ENCODE measurements around the gene DNASE1L1. TPM values are rescaled to one million over a fixed set of nuclear protein-coding genes. Genes with fewer than 3 reads are reported as not detected.
A peak's percentile ranks its signal among the peaks of the same experiment; 100 is the strongest.

The DNASE1L1 gene
- total and polyA plus RNA-seq, 2 of the 13 experiments (the other 11 are each of a cell fraction or from before 2014, with no cell fraction given), result 4.7 to 12.3 TPM

DNA sequence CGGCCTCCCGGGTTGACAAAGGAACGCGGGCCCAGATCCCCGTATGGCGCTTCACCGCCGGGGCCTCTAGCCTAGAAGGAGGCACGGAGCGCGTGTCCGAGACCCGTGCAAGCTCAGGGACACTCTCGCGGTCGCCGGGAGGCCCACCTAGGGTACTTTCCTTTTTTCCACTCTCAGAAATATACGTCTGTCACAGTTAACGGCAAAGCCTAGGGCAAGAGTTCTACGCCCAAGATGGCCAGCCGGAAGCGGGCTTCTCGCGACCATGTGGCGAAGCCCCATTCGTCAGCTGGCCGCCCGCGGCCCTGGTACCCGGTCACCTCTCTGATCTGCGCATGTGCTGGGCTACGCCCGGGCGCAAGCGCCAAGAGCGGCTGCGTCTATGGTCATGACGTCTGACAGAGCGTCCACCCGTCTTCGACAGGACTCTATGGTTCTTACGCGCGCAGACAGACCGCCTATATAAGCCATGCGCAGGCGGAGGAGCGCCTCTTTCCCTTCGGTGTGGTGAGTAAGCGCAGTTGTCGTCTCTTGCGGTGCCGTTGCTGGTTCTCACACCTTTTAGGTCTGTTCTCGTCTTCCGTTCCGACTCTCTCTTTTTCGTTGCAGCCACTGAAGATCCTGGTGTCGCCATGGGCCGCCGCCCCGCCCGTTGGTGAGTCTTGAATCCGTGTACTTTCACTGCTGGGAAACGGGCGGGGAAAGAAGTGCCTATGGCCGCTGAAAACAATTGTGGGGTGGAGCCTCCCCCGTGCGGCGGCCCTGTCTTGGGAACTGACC lies 11.0 kb downstream of the DNASE1L1 start, which contains the start of gene RPL10 (continued):
- TF ChIP-seq ZNF616 (CRISPR knock-in tag; IDR thresholded peaks at IDR 0.05; ENCODE audit: low read depth) (no peak), ZNF101 (CRISPR knock-in tag; IDR thresholded peaks at IDR 0.05; ENCODE audit: borderline replicate concordance, low read depth) (0 out of 2 replicates have a peak, but pooled peaks have one; percentile 8), TCF12 (IDR thresholded peaks at IDR 0.05) (no peak), TCF12 (CRISPR knock-in tag; IDR thresholded peaks at IDR 0.05) (0 out of 2 replicates have a peak, but pooled peaks have one; percentile 42), MTF1 (CRISPR knock-in tag; IDR thresholded peaks at IDR 0.05) (no peak), STAT5B (CRISPR knock-in tag; IDR thresholded peaks at IDR 0.05) (no peak), ZFP82 (CRISPR knock-in tag; IDR thresholded peaks at IDR 0.05; ENCODE audit: borderline replicate concordance) (no peak), ZNF713 (CRISPR knock-in tag; IDR thresholded peaks at IDR 0.05) (no peak), MZF1 (CRISPR knock-in tag; IDR thresholded peaks at IDR 0.05; ENCODE audit: borderline replicate concordance) (no peak), TAF1 (CRISPR knock-in tag; IDR thresholded peaks at IDR 0.05) (peak; percentile 95), ZSCAN30 (CRISPR knock-in tag; IDR thresholded peaks at IDR 0.05) (0 out of 2 replicates have a peak, but pooled peaks have one; percentile 24), NCOR1 (IDR thresholded peaks at IDR 0.05; ENCODE audit: borderline replicate concordance, low read length) (no peak), ZNF496 (CRISPR knock-in tag; IDR thresholded peaks at IDR 0.05; ENCODE audit: insufficient replicate concordance) (no peak), HDAC2 (CRISPR knock-in tag; IDR thresholded peaks at IDR 0.05) (no peak), ZNF557 (CRISPR knock-in tag; IDR thresholded peaks at IDR 0.05) (0 out of 2 replicates have a peak, but pooled peaks have one; percentile 43)
- TF ChIP-seq, protein P1, sequence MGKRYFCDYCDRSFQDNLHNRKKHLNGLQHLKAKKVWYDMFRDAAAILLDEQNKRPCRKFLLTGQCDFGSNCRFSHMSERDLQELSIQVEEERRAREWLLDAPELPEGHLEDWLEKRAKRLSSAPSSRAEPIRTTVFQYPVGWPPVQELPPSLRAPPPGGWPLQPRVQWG (CRISPR knock-in tag; IDR thresholded peaks at IDR 0.05; ENCODE audit: borderline replicate concordance, low read depth), result no peak
- TF ChIP-seq, protein P2, sequence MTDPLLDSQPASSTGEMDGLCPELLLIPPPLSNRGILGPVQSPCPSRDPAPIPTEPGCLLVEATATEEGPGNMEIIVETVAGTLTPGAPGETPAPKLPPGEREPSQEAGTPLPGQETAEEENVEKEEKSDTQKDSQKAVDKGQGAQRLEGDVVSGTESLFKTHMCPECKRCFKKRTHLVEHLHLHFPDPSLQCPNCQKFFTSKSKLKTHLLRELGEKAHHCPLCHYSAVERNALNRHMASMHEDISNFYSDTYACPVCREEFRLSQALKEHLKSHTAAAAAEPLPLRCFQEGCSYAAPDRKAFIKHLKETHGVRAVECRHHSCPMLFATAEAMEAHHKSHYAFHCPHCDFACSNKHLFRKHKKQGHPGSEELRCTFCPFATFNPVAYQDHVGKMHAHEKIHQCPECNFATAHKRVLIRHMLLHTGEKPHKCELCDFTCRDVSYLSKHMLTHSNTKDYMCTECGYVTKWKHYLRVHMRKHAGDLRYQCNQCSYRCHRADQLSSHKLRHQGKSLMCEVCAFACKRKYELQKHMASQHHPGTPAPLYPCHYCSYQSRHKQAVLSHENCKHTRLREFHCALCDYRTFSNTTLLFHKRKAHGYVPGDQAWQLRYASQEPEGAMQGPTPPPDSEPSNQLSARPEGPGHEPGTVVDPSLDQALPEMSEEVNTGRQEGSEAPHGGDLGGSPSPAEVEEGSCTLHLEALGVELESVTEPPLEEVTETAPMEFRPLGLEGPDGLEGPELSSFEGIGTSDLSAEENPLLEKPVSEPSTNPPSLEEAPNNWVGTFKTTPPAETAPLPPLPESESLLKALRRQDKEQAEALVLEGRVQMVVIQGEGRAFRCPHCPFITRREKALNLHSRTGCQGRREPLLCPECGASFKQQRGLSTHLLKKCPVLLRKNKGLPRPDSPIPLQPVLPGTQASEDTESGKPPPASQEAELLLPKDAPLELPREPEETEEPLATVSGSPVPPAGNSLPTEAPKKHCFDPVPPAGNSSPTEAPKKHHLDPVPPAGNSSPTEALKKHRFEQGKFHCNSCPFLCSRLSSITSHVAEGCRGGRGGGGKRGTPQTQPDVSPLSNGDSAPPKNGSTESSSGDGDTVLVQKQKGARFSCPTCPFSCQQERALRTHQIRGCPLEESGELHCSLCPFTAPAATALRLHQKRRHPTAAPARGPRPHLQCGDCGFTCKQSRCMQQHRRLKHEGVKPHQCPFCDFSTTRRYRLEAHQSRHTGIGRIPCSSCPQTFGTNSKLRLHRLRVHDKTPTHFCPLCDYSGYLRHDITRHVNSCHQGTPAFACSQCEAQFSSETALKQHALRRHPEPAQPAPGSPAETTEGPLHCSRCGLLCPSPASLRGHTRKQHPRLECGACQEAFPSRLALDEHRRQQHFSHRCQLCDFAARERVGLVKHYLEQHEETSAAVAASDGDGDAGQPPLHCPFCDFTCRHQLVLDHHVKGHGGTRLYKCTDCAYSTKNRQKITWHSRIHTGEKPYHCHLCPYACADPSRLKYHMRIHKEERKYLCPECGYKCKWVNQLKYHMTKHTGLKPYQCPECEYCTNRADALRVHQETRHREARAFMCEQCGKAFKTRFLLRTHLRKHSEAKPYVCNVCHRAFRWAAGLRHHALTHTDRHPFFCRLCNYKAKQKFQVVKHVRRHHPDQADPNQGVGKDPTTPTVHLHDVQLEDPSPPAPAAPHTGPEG (CRISPR knock-in tag; IDR thresholded peaks at IDR 0.05), result no peak
- TF ChIP-seq, protein P3, sequence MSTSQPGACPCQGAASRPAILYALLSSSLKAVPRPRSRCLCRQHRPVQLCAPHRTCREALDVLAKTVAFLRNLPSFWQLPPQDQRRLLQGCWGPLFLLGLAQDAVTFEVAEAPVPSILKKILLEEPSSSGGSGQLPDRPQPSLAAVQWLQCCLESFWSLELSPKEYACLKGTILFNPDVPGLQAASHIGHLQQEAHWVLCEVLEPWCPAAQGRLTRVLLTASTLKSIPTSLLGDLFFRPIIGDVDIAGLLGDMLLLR (CRISPR knock-in tag; IDR thresholded peaks at IDR 0.05), result no peak
- TF ChIP-seq, protein P4, sequence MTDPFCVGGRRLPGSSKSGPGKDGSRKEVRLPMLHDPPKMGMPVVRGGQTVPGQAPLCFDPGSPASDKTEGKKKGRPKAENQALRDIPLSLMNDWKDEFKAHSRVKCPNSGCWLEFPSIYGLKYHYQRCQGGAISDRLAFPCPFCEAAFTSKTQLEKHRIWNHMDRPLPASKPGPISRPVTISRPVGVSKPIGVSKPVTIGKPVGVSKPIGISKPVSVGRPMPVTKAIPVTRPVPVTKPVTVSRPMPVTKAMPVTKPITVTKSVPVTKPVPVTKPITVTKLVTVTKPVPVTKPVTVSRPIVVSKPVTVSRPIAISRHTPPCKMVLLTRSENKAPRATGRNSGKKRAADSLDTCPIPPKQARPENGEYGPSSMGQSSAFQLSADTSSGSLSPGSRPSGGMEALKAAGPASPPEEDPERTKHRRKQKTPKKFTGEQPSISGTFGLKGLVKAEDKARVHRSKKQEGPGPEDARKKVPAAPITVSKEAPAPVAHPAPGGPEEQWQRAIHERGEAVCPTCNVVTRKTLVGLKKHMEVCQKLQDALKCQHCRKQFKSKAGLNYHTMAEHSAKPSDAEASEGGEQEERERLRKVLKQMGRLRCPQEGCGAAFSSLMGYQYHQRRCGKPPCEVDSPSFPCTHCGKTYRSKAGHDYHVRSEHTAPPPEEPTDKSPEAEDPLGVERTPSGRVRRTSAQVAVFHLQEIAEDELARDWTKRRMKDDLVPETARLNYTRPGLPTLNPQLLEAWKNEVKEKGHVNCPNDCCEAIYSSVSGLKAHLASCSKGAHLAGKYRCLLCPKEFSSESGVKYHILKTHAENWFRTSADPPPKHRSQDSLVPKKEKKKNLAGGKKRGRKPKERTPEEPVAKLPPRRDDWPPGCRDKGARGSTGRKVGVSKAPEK (CRISPR knock-in tag; IDR thresholded peaks at IDR 0.05; ENCODE audit: borderline replicate concordance), result no peak

Data from HepG2 (cell line).